ENCODE data around the gene ACADVL.
A peak's percentile ranks its signal among the peaks of the same experiment; 100 is the strongest.
"Not testable (repeated sequence)": the region's sequence is repeated elsewhere in the genome, so short reads cannot be mapped to it uniquely, and the experiment has no call there.

The ACADVL gene

GRCh38 chr17:7235693-7236665 lies 16.2 kb downstream of the ACADVL start:
- DNase-seq = no peak

GRCh38 chr17:7236808-7237207 lies 17.1 kb downstream of the ACADVL start:
- no peak for DNase-seq

- DNase-seq = no peak
Measured at GRCh38 chr17:7237266-7237760, 17.6 kb downstream of the ACADVL start.

- DNase-seq = no peak
Measured at GRCh38 chr17:7237761-7238419, 18.2 kb downstream of the ACADVL start.

GRCh38 chr17:7238420-7239090 lies 18.8 kb downstream of the ACADVL start:
- DNase-seq = no peak

- DNase-seq = peak; percentile 93
Measured at GRCh38 chr17:7239091-7240027, 19.6 kb downstream of the ACADVL start, which contains the start of gene PHF23. TSS of gene PHF23 (minus strand) at chr17:7239457. CDS start at chr17:7239279, 178 bp downstream.

GRCh38 chr17:7240375-7240774 lies 20.6 kb downstream of the ACADVL start:
- DNase-seq = no peak

GRCh38 chr17:7241090-7241733 lies 21.5 kb downstream of the ACADVL start:
- no peak for DNase-seq

GRCh38 chr17:7241783-7242716 lies 22.3 kb downstream of the ACADVL start, which contains the start of gene GABARAP:
TSS of gene GABARAP (minus strand) at chr17:7242449. CDS start at chr17:7242330, 119 bp downstream.
- peak; percentile 62 for DNase-seq

- peak; percentile 71 for DNase-seq
Measured at GRCh38 chr17:7242717-7243452, 23.1 kb downstream of the ACADVL start.

GRCh38 chr17:7243453-7243729 lies 23.7 kb downstream of the ACADVL start:
- no peak for DNase-seq

GRCh38 chr17:7243838-7244237 lies 24.1 kb downstream of the ACADVL start:
- DNase-seq = not testable (repeated sequence)

- no peak for DNase-seq
Measured at GRCh38 chr17:7246779-7247178, 27.0 kb downstream of the ACADVL start.

GRCh38 chr17:7248796-7249195 lies 29.1 kb downstream of the ACADVL start:
- no peak for DNase-seq

- no peak for DNase-seq
Measured at GRCh38 chr17:7249214-7249613, 29.5 kb downstream of the ACADVL start.

- DNase-seq = no peak
Measured at GRCh38 chr17:7249830-7250229, 30.1 kb downstream of the ACADVL start.

GRCh38 chr17:7250695-7251627 lies 31.2 kb downstream of the ACADVL start:
- DNase-seq = no peak

- DNase-seq = peak; percentile 93
Measured at GRCh38 chr17:7251661-7252175, 32.0 kb downstream of the ACADVL start, which contains the start of gene CTDNEP1. TSS of gene CTDNEP1 (minus strand) at chr17:7251734. CDS start at chr17:7251296, 438 bp downstream.

Measured in NCI-H2029 (cell line).